Fibroblast of lung (primary cell): ENCODE results near the gene R3HCC1L.
"Not testable (repeated sequence)": the region's sequence is repeated elsewhere in the genome, so short reads cannot be mapped to it uniquely, and the experiment has no call there.

Experiments used
- EZH2 ChIP-seq: IDR thresholded peaks from 2 replicates; pipeline ENCODE4 v1.5.1; 2012; ENCODE audit warnings: low read length, control low read depth, mild to moderate bottlenecking; ENCODE audit errors: missing control alignments
- TF ChIP-seq, protein P1 (sequence below), 2 donors: IDR thresholded peaks in 1 of 2; conservative IDR thresholded peaks in 1 of 2; 1 replicate in 1 of 2; 2 replicates in 1 of 2; pipeline ENCODE4 v1.5.1; 2011 to 2012; ENCODE audit warnings: low read length in 2 of 2, control low read depth in 1 of 2, inconsistent platforms in 1 of 2, low read depth in 1 of 2, mild to moderate bottlenecking in 1 of 2

GRCh38 chr10:98182351-98182915 lies 48.0 kb downstream of the R3HCC1L start:
- TF ChIP-seq, protein P1, sequence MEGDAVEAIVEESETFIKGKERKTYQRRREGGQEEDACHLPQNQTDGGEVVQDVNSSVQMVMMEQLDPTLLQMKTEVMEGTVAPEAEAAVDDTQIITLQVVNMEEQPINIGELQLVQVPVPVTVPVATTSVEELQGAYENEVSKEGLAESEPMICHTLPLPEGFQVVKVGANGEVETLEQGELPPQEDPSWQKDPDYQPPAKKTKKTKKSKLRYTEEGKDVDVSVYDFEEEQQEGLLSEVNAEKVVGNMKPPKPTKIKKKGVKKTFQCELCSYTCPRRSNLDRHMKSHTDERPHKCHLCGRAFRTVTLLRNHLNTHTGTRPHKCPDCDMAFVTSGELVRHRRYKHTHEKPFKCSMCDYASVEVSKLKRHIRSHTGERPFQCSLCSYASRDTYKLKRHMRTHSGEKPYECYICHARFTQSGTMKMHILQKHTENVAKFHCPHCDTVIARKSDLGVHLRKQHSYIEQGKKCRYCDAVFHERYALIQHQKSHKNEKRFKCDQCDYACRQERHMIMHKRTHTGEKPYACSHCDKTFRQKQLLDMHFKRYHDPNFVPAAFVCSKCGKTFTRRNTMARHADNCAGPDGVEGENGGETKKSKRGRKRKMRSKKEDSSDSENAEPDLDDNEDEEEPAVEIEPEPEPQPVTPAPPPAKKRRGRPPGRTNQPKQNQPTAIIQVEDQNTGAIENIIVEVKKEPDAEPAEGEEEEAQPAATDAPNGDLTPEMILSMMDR (conservative IDR thresholded peaks at IDR 0.05 in 1 of 2, IDR thresholded peaks at IDR 0.05 in 1 of 2; ENCODE audit: low read depth in 1 of 2, low read length in 2 of 2) = not testable (repeated sequence)
- not testable (repeated sequence) for TF ChIP-seq EZH2
